CD4-positive, alpha-beta memory T cell (primary cell): Measurements from ENCODE around the gene OLA1. TPM values are rescaled to one million over a fixed set of nuclear protein-coding genes. Genes with fewer than 3 reads are reported as not detected.

ENCODE experiments used
- CTCF ChIA-PET: fragments of 350-600 bp; sonication (Branson Sonifier 250); formaldehyde crosslinking; loops from one replicate; lab custom pipeline; 2021; ENCODE audit warnings: inconsistent platforms; ENCODE audit not compliant: partially characterized antibody; lab: Charles Lee
- POLR2A ChIA-PET: fragments of 350-600 bp; sonication (Branson Sonifier 250); formaldehyde crosslinking; loops from one replicate; lab custom pipeline; 2021; ENCODE audit not compliant: partially characterized antibody; lab: Charles Lee
- DNase-seq, 5 donors: peaks; one replicate each; pipeline versions ENCODE4 v3.0.0 to v3.0.0-alpha.2; 2020 to 2022; ENCODE audit warnings: mixed read lengths in 1 of 5
- H3K27ac ChIP-seq: one replicate; pipeline ENCODE4 v1.7.0; 2013; ENCODE audit warnings: low read depth, low read length
- H3K27me3 ChIP-seq: 2 replicates; pipeline ENCODE4 v1.7.0; 2013; ENCODE audit warnings: mild to moderate bottlenecking, low read length, moderate library complexity; ENCODE audit not compliant: insufficient read depth
- H3K36me3 ChIP-seq: 2 replicates; pipeline ENCODE4 v1.7.0; 2013; ENCODE audit warnings: mild to moderate bottlenecking, low read length, moderate library complexity; ENCODE audit not compliant: insufficient read depth
- H3K4me1 ChIP-seq: 2 replicates; pipeline ENCODE4 v1.7.0; 2013; ENCODE audit warnings: mild to moderate bottlenecking, low read length, moderate library complexity; ENCODE audit not compliant: insufficient read depth
- H3K4me3 ChIP-seq, 2 donors: one replicate each; pipeline ENCODE4 v1.7.0; 2013; ENCODE audit warnings: low read length in 2 of 2, mild to moderate bottlenecking in 1 of 2
- H3K9me3 ChIP-seq, 2 donors: one replicate each; pipeline ENCODE4 v1.7.0; 2013; ENCODE audit warnings: low read length in 2 of 2, control low read depth in 1 of 2; ENCODE audit not compliant: control insufficient read depth in 1 of 2
- H3K27ac Mint-ChIP-seq, 7 donors: one replicate each; pipeline ENCODE4 v1.8.0; 2020 to 2021; ENCODE audit warnings: mixed read lengths in 7 of 7, mild to moderate bottlenecking in 6 of 7, inconsistent platforms in 3 of 7, moderate library complexity in 3 of 7
- H3K27me3 Mint-ChIP-seq, 2 donors: one replicate each; pipeline ENCODE4 v1.8.0; 2020 to 2021; ENCODE audit warnings: mixed read lengths in 2 of 2
- H3K36me3 Mint-ChIP-seq, 2 donors: one replicate each; pipeline ENCODE4 v1.8.0; 2020 to 2021; ENCODE audit warnings: mixed read lengths in 2 of 2, inconsistent platforms in 1 of 2, mild to moderate bottlenecking in 1 of 2
- H3K4me1 Mint-ChIP-seq, 4 donors: one replicate each; pipeline ENCODE4 v1.8.0; 2020 to 2021; ENCODE audit warnings: mixed read lengths in 4 of 4, mild to moderate bottlenecking in 1 of 4
- H3K4me3 Mint-ChIP-seq, 8 donors: one replicate each; pipeline ENCODE4 v1.8.0; 2020 to 2021; ENCODE audit warnings: mixed read lengths in 8 of 8, mild to moderate bottlenecking in 7 of 8, moderate library complexity in 6 of 8, inconsistent platforms in 3 of 8
- H3K9me3 Mint-ChIP-seq, 8 donors: one replicate each; pipeline ENCODE4 v1.8.0; 2020 to 2021; ENCODE audit warnings: mixed read lengths in 8 of 8, mild to moderate bottlenecking in 5 of 8, inconsistent platforms in 3 of 8, moderate library complexity in 1 of 8
- intact Hi-C: fragments of 100-400 bp; cut with micrococcal nuclease; formaldehyde crosslinking; loops from one replicate; pipeline ENCODE4 v1.15.1; 2023
- polyA plus RNA-seq, 2 donors: library from polyadenylated mRNA; unstranded; fragments of 300-500 nt; fragmentation: Illumina TruSeq; gene quantifications; one replicate each; pipeline ENCODE4 v1.2.3, GENCODE V29; 2021
- total RNA-seq, 2 experiments: library from RNA; stranded (reverse); gene quantifications; one replicate each; pipeline ENCODE4 v1.2.3, GENCODE V29; 2021

Gene OLA1
- total and polyA plus RNA-seq, 4 experiments from 2014 or later: 31.1 to 77.1 (median 43.9) TPM

DNA sequence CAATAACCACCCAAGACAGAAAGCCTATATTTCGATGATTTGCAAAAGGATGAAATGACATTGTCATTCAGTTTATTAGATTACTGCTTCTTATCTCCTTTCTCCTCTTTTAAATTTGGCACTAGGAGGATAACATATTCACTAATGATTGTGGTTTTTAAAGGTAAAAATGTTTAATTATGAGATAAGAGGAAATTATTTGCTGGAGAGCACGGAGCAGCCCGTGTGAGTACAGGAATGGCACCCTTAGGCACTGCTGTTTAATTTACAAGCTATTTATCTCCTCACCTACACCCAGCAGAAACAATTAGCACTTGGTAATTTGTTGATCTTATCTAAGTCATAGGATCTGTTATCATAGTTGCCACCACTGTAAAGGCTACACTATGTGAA, 195.8 kb downstream of the OLA1 start:
- no peak overlapping the region for H3K27ac Mint-ChIP-seq
- no peaks in the 10 kb centered on the region for H3K4me1 ChIP-seq
- intact Hi-C loops: no loop called here
- no peak overlapping the region for H3K4me3 Mint-ChIP-seq
- no peaks in the 10 kb centered on the region for H3K36me3 Mint-ChIP-seq
- H3K9me3 ChIP-seq: no peaks in the 10 kb centered on the region
- no peak overlapping the region for H3K27ac ChIP-seq
- no peaks in the 10 kb centered on the region for H3K36me3 ChIP-seq
- no peaks in the 10 kb centered on the region for H3K27me3 ChIP-seq
- ChIA-PET CTCF (no interaction called here), POLR2A (no interaction called here)
- H3K27me3 Mint-ChIP-seq: peaks cover 6 to 15% of the 10 kb centered on the region in 2 donors
- peaks cover 0 to 3% (median 0%) of the 10 kb centered on the region in 8 donors for H3K9me3 Mint-ChIP-seq
- H3K4me1 Mint-ChIP-seq: no peaks in the 10 kb centered on the region
- no peak for DNase-seq
- H3K4me3 ChIP-seq: no peak overlapping the region

DNA sequence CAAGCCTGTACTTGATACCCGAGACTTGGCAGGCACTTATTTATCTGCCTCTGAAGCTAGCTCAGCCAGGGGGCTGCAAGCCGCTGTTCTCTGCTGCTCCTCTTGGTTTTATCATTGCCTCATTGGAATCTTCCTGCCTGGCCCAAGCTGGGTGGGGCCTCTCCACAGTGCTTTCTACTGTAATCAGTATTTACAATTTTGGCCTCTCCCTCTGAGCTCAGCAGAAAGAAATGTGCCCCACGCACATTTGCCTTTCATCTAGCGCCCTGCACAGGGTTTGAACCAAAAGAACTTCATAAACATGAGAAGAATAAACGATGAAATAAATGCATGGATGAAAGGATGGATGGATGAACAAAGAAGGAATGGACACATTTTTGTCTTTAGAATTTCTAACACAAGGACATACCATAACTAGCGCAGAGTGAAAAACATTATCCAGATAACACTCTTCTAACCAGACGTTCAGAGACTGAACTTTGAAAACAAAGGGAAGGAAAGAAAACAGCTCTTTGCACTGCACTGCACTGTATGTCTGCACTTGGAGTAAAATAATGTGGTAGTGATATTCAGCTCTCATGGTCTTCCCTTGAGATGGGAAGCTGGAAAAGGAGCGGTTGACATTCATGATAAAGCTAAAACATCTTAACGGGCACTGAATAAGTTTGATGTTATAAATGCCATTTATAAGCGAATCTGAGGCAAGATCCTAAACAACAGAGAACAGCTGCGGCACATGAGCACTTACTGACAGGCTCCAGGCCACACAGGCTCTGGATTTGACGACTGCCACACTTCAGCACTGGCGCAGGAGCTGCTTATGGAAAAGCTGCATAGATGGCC, 196.4 kb downstream of the OLA1 start:
- H3K4me3 ChIP-seq: no peak overlapping the region
- no peaks in the 10 kb centered on the region for H3K4me1 ChIP-seq
- Mint-ChIP-seq H3K36me3 (no peaks in the 10 kb centered on the region), H3K27me3 (peaks cover 2 to 15% of the 10 kb centered on the region in 2 donors), H3K4me3 (no peak overlapping the region), H3K4me1 (no peaks in the 10 kb centered on the region), H3K9me3 (peaks cover 0 to 3% (median 0%) of the 10 kb centered on the region in 8 donors), H3K27ac (no peak overlapping the region)
- DNase-seq: no peak
- H3K36me3 ChIP-seq: no peaks in the 10 kb centered on the region
- H3K27me3 ChIP-seq: no peaks in the 10 kb centered on the region
- ChIA-PET CTCF (no interaction called here), POLR2A (interaction anchor here (0.6 kb wide), 1 partner anchor 845 kb away, joined by 3 read pairs; no protein-coding TSS in a partner anchor)
- intact Hi-C loops: no loop called here
- H3K27ac ChIP-seq: no peak overlapping the region
- no peaks in the 10 kb centered on the region for H3K9me3 ChIP-seq

DNA sequence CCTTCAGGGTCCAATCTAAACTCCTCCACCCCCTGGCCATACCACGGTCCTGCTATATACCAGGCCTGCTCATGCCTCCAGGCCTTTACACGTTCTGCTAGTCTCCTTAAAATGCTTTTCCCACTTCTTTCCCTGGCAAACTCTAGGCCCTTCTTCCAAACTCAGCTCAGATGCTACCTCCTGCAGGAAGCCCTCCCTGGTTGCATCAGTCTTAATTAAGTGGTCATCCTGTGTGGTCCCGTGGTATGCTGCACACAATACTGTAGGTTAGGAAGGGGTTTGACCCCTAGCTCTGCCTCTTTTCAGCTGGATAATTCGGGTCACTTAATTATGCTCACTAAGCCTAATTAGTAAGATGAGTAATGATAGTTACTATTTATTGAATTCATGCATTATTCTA, 197.3 kb downstream of the OLA1 start:
- no peak for DNase-seq
- Histone ChIP-seq H3K4me3 (no peak overlapping the region), H3K4me1 (no peaks in the 10 kb centered on the region), H3K27me3 (no peaks in the 10 kb centered on the region), H3K9me3 (no peaks in the 10 kb centered on the region), H3K27ac (no peak overlapping the region), H3K36me3 (no peaks in the 10 kb centered on the region)
- peaks cover 0 to 3% (median 0%) of the 10 kb centered on the region in 8 donors for H3K9me3 Mint-ChIP-seq
- intact Hi-C loops: no loop called here
- H3K36me3 Mint-ChIP-seq: no peaks in the 10 kb centered on the region
- ChIA-PET POLR2A (interaction anchor here (0.8 kb wide), 1 partner anchor 8 kb away, joined by 3 read pairs; no protein-coding TSS in a partner anchor), CTCF (no interaction called here)
- peaks cover 2 to 15% of the 10 kb centered on the region in 2 donors for H3K27me3 Mint-ChIP-seq
- H3K4me3 Mint-ChIP-seq: no peak overlapping the region
- H3K27ac Mint-ChIP-seq: no peak overlapping the region
- H3K4me1 Mint-ChIP-seq: no peaks in the 10 kb centered on the region

DNA sequence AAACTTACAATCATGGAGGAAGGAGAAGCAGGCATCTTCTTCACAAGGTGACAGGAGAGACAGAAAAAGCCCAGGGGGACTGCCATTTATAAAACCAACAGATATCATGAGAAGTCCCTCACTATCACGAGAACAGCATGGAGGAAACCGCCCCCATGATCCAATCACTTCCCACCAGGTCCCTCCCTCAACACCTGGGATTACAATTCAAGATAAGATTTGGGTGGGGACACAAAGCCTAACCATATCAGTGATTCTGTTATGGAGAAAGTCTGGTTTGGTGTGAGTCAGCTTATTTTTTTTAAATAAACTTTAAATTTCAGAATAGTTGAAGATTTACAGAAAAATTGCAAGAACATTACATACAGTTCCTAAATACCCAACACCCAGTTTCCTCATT, 198.4 kb downstream of the OLA1 start:
- no peak overlapping the region for H3K4me3 ChIP-seq
- POLR2A ChIA-PET: no interaction called here
- H3K4me1 ChIP-seq: no peaks in the 10 kb centered on the region
- intact Hi-C loops: no loop called here
- H3K27ac ChIP-seq: no peak overlapping the region
- H3K27me3 ChIP-seq: no peaks in the 10 kb centered on the region
- no peak overlapping the region for H3K27ac Mint-ChIP-seq
- no peaks in the 10 kb centered on the region for H3K36me3 Mint-ChIP-seq
- no peaks in the 10 kb centered on the region for H3K4me1 Mint-ChIP-seq
- H3K36me3 ChIP-seq: no peaks in the 10 kb centered on the region
- CTCF ChIA-PET: no interaction called here
- no peak overlapping the region for H3K4me3 Mint-ChIP-seq
- H3K27me3 Mint-ChIP-seq: peaks cover 2 to 12% of the 10 kb centered on the region in 2 donors
- no peak for DNase-seq
- H3K9me3 Mint-ChIP-seq: peaks cover 0 to 3% (median 0%) of the 10 kb centered on the region in 8 donors
- no peaks in the 10 kb centered on the region for H3K9me3 ChIP-seq

DNA sequence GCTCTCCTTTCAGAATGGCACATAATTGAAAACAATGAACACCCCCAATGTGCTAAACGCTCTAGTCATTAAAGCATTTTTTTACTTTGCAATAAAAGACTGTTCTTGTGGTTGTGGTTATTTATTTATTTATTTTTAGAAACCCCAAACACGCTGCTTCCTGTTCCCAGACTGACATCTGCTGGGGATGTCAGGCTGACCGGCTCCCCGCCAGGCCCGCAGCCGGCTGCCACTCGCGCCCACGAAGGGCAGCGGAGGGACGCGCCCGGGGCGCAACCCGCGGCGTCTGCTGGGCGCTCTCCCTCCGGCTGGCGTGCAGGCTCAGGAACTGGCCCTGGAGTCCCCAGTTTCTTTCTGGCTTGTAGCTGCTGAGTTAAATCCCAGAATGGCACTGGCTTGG, 200.1 kb downstream of the OLA1 start:
- Histone ChIP-seq H3K27me3 (no peaks in the 10 kb centered on the region), H3K9me3 (no peaks in the 10 kb centered on the region), H3K36me3 (no peaks in the 10 kb centered on the region), H3K4me1 (no peaks in the 10 kb centered on the region), H3K27ac (no peak overlapping the region), H3K4me3 (no peak overlapping the region)
- ChIA-PET CTCF (no interaction called here), POLR2A (no interaction called here)
- Mint-ChIP-seq H3K9me3 (peaks cover 0 to 3% (median 0%) of the 10 kb centered on the region in 8 donors), H3K4me3 (no peak overlapping the region), H3K27me3 (peaks cover 2 to 6% of the 10 kb centered on the region in 2 donors), H3K4me1 (no peaks in the 10 kb centered on the region), H3K27ac (no peak overlapping the region), H3K36me3 (no peaks in the 10 kb centered on the region)
- no peak for DNase-seq
- intact Hi-C loops: no loop called here

DNA sequence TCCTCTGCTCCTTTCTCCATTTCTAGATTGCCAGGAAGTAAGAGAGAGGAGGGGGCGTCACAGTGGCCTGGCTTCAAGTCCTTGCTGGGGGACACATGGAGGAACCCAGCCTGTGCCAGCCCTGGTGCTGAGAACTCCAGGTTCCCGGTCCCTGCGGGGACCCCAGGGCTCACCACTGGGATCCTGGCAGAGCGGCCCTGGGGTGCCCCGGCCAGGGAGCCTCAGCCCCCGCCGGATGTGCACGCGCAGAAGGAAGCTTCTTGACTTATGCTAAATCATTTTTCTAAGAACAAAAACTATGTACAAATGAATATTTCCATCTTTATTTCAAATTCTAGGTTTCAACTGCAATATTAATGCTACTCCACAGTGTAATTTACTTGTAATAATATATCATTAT, 200.6 kb downstream of the OLA1 start:
- Mint-ChIP-seq H3K27ac (no peak overlapping the region), H3K4me1 (no peaks in the 10 kb centered on the region), H3K36me3 (no peaks in the 10 kb centered on the region), H3K9me3 (peaks cover 0 to 3% (median 0%) of the 10 kb centered on the region in 8 donors), H3K4me3 (no peak overlapping the region), H3K27me3 (peaks cover 2 to 5% of the 10 kb centered on the region in 2 donors)
- ChIA-PET POLR2A (no interaction called here), CTCF (no interaction called here)
- DNase-seq: no peak
- Histone ChIP-seq H3K4me3 (no peak overlapping the region), H3K4me1 (no peaks in the 10 kb centered on the region), H3K27me3 (no peaks in the 10 kb centered on the region), H3K27ac (no peak overlapping the region), H3K36me3 (no peaks in the 10 kb centered on the region), H3K9me3 (no peaks in the 10 kb centered on the region)
- intact Hi-C loops: no loop called here

DNA sequence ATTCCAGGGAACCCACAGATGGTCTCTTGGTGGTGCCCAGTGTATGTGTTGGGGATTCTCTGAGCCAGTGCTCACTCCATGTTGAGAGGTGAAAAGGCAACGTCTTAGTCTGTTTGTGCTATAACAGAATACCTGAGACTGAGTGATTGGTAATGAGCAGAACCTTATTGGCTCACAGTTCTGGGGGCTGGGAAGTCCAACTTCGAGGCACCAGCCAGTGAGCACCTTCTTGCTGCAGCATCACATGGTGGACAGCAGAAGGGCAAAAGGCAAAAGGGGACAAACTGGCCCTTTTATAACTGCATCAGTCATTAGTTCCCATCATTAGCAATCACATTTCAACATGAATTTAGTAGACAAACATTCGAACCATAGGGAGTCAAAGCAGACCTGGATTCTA, 202.2 kb downstream of the OLA1 start:
- H3K27me3 Mint-ChIP-seq: peaks cover 2 to 3% of the 10 kb centered on the region in 2 donors
- no peaks in the 10 kb centered on the region for H3K27me3 ChIP-seq
- H3K36me3 Mint-ChIP-seq: no peaks in the 10 kb centered on the region
- intact Hi-C loops: no loop called here
- H3K27ac ChIP-seq: no peak overlapping the region
- DNase-seq: no peak
- no peak overlapping the region for H3K4me3 Mint-ChIP-seq
- ChIA-PET CTCF (no interaction called here), POLR2A (no interaction called here)
- H3K36me3 ChIP-seq: no peaks in the 10 kb centered on the region
- no peaks in the 10 kb centered on the region for H3K9me3 ChIP-seq
- H3K4me1 ChIP-seq: no peaks in the 10 kb centered on the region
- peaks cover 0 to 3% (median 0%) of the 10 kb centered on the region in 8 donors for H3K9me3 Mint-ChIP-seq
- no peak overlapping the region for H3K27ac Mint-ChIP-seq
- H3K4me1 Mint-ChIP-seq: no peaks in the 10 kb centered on the region
- no peak overlapping the region for H3K4me3 ChIP-seq
